Neural crest cell (in vitro differentiated cells): ENCODE data around the gene ZNF84. TPM values are rescaled to one million over a fixed set of nuclear protein-coding genes. Genes with fewer than 3 reads are reported as not detected.

Experiments
- DNase-seq: peaks from one replicate; pipeline ENCODE4 v3.0.0; 2021; ENCODE audit warnings: low read depth, mixed read lengths, low spot score
- H3K27ac Mint-ChIP-seq: one replicate; pipeline ENCODE4 v1.8.0; 2021; ENCODE audit warnings: mild to moderate bottlenecking, mixed read lengths; ENCODE audit not compliant: unreplicated experiment
- H3K27me3 Mint-ChIP-seq: 2 replicates; pipeline ENCODE4 v1.8.0; 2021; ENCODE audit warnings: low read depth, mild to moderate bottlenecking, mixed read lengths
- H3K36me3 Mint-ChIP-seq: 2 replicates; pipeline ENCODE4 v1.8.0; 2021; ENCODE audit warnings: low read depth, mild to moderate bottlenecking, mixed read lengths
- H3K4me1 Mint-ChIP-seq: 2 replicates; pipeline ENCODE4 v1.8.0; 2021; ENCODE audit warnings: mixed read lengths
- H3K4me3 Mint-ChIP-seq: one replicate; pipeline ENCODE4 v1.8.0; 2021; ENCODE audit warnings: mild to moderate bottlenecking, mixed read lengths
- H3K9me3 Mint-ChIP-seq: 2 replicates; pipeline ENCODE4 v1.8.0; 2021; ENCODE audit warnings: mixed read lengths
- CTCF ChIP-seq: fragments of 200-600 bp; sonication (generic); conservative IDR thresholded peaks from 2 replicates; pipeline ENCODE4 v1.5.0; 2021; ENCODE audit warnings: antibody characterized with exemption, mild to moderate bottlenecking
- long read RNA-seq: library from polyadenylated mRNA; unstranded; transcript quantifications from one replicate; pipeline ENCODE4 v2.0.0, GENCODE V29; 2020
- total RNA-seq: library from RNA; stranded (reverse); gene quantifications from 2 replicates; pipeline ENCODE4 v1.2.1, GENCODE V29; 2021

The ZNF84 gene
- total RNA-seq = 59.7 and 63.4 TPM in 2 replicates
- long read RNA-seq, full-length matches to known transcripts = 34 of 74 reads
- long read RNA-seq, partial matches to known transcripts = 7 of 74 reads
- long read RNA-seq, other reads (novel, unspliced or antisense) = 33 of 74 reads

- Mint-ChIP-seq H3K9me3 (peaks cover 27% of the 10 kb centered on the region), H3K4me1 (peaks cover 10% of the 10 kb centered on the region), H3K27me3 (peaks cover 16% of the 10 kb centered on the region), H3K36me3 (peaks cover 41% of the 10 kb centered on the region), H3K27ac (peak within 1 kb of the TSS; percentile 100), H3K4me3 (peak within 1 kb of the TSS; percentile 97)
- peak; percentile 95 for DNase-seq
- TF ChIP-seq CTCF = no peak
These were observed at the start of gene ZNF84 for GRCh38 chr12:133037207-133038005. ZNF84 (plus strand) TSS chr12:133037509; CDS start chr12:133041468, 3,959 bp downstream.

GRCh38 chr12:132998741-132999140, 38.6 kb upstream of the ZNF84 start:
- H3K4me1 Mint-ChIP-seq = no peaks in the 10 kb centered on the region
- peaks cover 23% of the 10 kb centered on the region for H3K9me3 Mint-ChIP-seq
- H3K36me3 Mint-ChIP-seq = peaks cover 70% of the 10 kb centered on the region
- no peak overlapping the region for H3K4me3 Mint-ChIP-seq
- TF ChIP-seq CTCF = no peak
- no peak for DNase-seq
- H3K27me3 Mint-ChIP-seq = no peaks in the 10 kb centered on the region
- no peak overlapping the region for H3K27ac Mint-ChIP-seq

GRCh38 chr12:133010657-133011297, 26.5 kb upstream of the ZNF84 start:
- no peak for DNase-seq
- Mint-ChIP-seq H3K4me3 (no peak overlapping the region), H3K9me3 (peaks cover 30% of the 10 kb centered on the region), H3K27me3 (no peaks in the 10 kb centered on the region), H3K36me3 (peaks cover 83% of the 10 kb centered on the region), H3K4me1 (no peaks in the 10 kb centered on the region), H3K27ac (no peak overlapping the region)
- TF ChIP-seq CTCF = no peak

GRCh38 chr12:133023566-133023965, 13.7 kb upstream of the ZNF84 start:
- Mint-ChIP-seq H3K27me3 (no peaks in the 10 kb centered on the region), H3K4me1 (no peaks in the 10 kb centered on the region), H3K4me3 (no peak overlapping the region), H3K36me3 (peaks cover 52% of the 10 kb centered on the region), H3K27ac (no peak overlapping the region), H3K9me3 (peaks cover 16% of the 10 kb centered on the region)
- no peak for TF ChIP-seq CTCF
- DNase-seq = no peak

- H3K4me1 Mint-ChIP-seq = no peaks in the 10 kb centered on the region
- no peaks in the 10 kb centered on the region for H3K27me3 Mint-ChIP-seq
- TF ChIP-seq CTCF = no peak
- H3K9me3 Mint-ChIP-seq = peaks cover 6% of the 10 kb centered on the region
- peaks cover 35% of the 10 kb centered on the region for H3K36me3 Mint-ChIP-seq
- no peak overlapping the region for H3K4me3 Mint-ChIP-seq
- no peak for DNase-seq
- H3K27ac Mint-ChIP-seq = no peak overlapping the region
These were observed 10.3 kb upstream of the ZNF84 start for GRCh38 chr12:133026996-133027395.
